Thyroid gland (tissue), 4 donors: ENCODE data around the gene FAH.

ENCODE experiments used
- POLR2A ChIP-seq, 2 donors: fragments of 450-650 bp; IDR thresholded peaks; one replicate each; pipeline ENCODE4 v1.6.1; 2017; ENCODE audit warnings: antibody characterized with exemption in 2 of 2, mild to moderate bottlenecking in 2 of 2, moderate library complexity in 1 of 2
- TF ChIP-seq, protein P1 (sequence below), 6 experiments: fragments of 200-600 bp in 3 of 6; fragments of 450-650 bp in 3 of 6; sonication (generic) in 3 of 6; IDR thresholded peaks; one replicate each; pipeline ENCODE4 v1.5.1; 2016 to 2019; ENCODE audit warnings: antibody characterized with exemption in 6 of 6, mild to moderate bottlenecking in 2 of 6, inconsistent platforms in 1 of 6, moderate library complexity in 1 of 6

DNA sequence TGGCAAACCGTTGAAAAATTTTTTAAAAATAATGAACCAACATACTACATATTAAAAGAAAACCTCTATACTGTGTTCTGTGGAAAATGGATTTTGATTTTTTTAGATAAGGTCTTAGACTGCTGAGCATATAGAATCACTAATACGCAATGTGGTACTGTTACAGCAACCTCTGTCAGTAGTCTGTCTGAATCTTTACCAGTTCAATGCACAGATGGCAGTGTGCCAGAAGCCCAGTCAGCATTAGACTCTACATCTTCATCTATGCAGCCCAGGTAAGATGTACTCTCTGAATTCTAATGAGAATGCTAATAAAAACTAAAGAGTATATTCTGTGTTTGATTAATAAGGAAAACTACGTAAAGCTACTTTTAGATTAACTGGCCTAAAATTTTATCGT lies 31.3 kb upstream of the FAH start:
- TF ChIP-seq, protein P1, sequence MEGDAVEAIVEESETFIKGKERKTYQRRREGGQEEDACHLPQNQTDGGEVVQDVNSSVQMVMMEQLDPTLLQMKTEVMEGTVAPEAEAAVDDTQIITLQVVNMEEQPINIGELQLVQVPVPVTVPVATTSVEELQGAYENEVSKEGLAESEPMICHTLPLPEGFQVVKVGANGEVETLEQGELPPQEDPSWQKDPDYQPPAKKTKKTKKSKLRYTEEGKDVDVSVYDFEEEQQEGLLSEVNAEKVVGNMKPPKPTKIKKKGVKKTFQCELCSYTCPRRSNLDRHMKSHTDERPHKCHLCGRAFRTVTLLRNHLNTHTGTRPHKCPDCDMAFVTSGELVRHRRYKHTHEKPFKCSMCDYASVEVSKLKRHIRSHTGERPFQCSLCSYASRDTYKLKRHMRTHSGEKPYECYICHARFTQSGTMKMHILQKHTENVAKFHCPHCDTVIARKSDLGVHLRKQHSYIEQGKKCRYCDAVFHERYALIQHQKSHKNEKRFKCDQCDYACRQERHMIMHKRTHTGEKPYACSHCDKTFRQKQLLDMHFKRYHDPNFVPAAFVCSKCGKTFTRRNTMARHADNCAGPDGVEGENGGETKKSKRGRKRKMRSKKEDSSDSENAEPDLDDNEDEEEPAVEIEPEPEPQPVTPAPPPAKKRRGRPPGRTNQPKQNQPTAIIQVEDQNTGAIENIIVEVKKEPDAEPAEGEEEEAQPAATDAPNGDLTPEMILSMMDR (IDR thresholded peaks at IDR 0.05) = no peak
- TF ChIP-seq POLR2A (IDR thresholded peaks at IDR 0.05) = no peak
